Measurements from ENCODE around the gene BMI1. TPM values are rescaled to one million over a fixed set of nuclear protein-coding genes. Genes with fewer than 3 reads are reported as not detected.

BMI1 gene
- total RNA-seq, 1 donor from 2014 or later, result 34.4 TPM

DNA sequence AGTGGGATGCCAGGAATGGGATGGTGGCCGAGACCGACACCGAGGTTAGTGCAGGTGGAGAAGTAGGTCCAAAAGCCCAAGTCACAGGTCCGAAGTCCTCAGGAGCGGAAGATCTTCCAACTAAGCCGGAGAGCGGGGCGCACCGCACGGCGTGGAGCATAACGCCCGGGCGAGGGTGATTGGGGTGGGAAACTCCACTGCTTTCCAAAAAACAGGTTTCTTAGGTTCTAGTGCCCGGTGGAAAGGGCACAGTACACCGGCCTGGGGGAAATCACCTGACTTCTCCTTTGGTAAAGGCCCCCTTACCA lies 13.0 kb downstream of the BMI1 start:
- ATAC-seq (no peak), DNase-seq (ENCODE audit: missing footprints) (no peak)
- intact Hi-C loops (cut with DNase I), result no loop called here

DNA sequence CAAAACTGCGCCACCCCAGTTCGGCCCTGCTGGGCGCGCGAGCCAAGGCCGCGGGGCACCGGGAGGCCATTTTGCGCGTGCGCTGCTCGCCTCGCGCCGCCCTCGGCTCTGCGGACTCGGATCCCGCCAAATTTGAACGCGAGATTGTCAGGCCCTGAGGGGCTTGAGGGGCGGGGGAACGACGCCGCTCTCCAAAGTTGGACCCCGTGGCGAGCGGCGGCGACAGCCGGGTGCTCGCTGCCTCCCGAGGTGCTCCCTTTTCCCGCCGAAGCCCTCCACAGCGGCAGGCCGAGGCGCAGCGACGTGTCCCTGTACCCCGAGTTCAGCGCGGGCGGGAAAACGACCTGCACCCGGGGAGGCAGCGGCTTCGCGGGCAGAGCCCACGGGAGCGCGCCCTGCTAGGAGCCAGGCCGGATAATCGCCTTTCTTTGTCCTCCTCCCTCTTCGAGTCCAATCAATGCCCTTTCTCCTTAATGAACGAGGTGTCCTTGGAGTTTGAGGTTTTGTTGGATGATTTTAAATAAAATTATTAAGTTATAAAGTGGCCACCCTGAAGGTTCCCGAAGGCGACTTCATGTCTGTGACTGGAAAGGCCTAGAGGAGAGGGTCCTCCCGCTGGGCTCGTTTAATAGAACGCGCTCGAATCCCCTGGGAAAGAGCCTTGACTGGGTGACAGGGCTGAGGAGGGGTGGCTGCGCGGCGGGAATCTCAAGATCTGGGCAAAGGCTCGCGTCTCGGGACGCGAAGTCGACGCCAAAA lies 13.7 kb downstream of the BMI1 start:
- no peak for DNase-seq (ENCODE audit: missing footprints)
- intact Hi-C loops (cut with DNase I), result no loop called here
- peak; percentile 40 for ATAC-seq

GRCh38 chr10:22335173-22335933 lies 14.5 kb downstream of the BMI1 start:
- intact Hi-C loops (cut with DNase I), result no loop called here
- DNase-seq (ENCODE audit: missing footprints) (peak; percentile 83), ATAC-seq (peak; percentile 54)

DNA sequence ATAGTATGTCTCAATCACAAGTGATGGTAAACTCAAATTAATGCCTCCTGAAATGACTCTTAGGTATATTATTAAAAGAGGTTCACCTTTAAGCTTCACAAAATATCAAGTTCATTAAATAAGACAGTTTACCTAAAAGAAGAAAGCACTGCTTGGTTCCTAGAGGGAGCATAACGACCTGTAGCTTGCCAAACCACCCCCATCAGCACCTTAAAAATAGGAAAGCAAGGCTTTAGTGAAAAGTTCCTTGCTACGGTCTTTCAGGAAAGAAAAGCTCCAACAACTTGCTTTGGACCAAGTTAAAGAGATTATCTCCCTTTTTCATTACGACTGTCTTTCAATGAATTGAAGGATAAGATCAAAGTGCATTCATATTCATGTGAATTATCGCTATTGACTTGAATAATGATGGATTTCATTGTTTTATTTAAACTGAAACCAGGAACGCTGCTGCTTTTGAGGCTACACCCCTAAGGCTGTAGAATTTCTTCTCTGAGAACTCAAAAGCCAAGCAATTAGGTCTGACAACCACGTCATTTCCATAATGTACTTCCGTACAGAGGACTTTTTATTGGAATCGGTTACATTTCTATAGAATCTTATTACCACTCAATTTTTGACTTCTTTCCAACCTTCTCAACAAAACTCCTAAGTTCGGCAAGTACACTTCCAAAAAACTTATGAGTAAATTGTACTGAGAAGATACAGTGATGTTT lies 17.4 kb downstream of the BMI1 start:
- ATAC-seq (no peak), DNase-seq (ENCODE audit: missing footprints) (no peak)
- intact Hi-C loops (cut with DNase I), result no loop called here

DNA sequence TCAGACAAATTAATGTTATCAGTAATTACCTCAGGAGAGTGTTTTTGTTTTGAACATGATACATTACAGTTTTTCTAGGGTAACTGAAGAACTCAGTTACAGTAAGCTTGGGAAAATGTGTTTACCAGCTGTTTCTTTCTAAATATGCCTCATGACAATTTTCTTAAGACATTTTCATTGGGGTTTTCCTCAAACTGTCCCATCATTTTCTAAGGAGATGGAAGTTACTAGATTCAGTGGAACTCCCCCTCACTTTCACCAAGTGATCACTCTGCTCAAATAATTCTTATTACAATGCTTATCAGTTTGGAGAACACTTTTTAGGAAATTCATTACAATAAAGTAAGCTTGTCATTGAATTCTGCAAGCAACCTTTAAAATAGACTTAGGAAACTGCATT lies 18.0 kb downstream of the BMI1 start:
- ATAC-seq, result no peak
- intact Hi-C loops (cut with DNase I), result no loop called here
- no peak for DNase-seq (ENCODE audit: missing footprints)

DNA sequence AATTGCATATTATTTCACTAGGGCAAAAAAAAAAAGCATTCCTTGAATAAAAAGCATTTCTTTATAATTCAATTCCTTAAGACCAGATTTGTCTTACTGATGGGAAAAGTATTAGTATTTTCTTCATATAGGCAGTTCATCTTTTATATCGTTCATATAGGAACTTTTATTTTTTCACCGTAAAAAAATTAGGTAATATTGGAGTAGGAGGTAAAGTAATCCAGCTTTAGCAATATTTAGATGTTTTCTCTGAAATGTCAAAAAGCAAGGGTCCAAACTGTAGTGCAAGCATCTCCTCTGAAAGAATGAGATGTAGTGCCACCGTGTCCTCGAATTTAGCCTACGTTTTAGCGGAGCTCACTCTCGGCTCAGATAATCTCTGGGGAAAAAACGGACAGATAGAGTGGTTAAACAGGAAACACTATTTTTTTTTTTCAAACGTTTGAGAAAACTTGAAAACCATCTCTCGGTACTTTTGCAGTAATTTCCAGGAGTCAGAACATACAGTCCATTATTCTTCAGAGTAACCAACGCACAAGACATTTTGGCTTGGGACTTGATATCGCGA lies 18.9 kb downstream of the BMI1 start:
- intact Hi-C loops (cut with DNase I), result loop anchor here (5.0 to 10.0 kb wide), 2 partner anchors 97 to 645 kb away; no protein-coding TSS in a partner anchor
- ATAC-seq (no peak), DNase-seq (ENCODE audit: missing footprints) (no peak)

DNA sequence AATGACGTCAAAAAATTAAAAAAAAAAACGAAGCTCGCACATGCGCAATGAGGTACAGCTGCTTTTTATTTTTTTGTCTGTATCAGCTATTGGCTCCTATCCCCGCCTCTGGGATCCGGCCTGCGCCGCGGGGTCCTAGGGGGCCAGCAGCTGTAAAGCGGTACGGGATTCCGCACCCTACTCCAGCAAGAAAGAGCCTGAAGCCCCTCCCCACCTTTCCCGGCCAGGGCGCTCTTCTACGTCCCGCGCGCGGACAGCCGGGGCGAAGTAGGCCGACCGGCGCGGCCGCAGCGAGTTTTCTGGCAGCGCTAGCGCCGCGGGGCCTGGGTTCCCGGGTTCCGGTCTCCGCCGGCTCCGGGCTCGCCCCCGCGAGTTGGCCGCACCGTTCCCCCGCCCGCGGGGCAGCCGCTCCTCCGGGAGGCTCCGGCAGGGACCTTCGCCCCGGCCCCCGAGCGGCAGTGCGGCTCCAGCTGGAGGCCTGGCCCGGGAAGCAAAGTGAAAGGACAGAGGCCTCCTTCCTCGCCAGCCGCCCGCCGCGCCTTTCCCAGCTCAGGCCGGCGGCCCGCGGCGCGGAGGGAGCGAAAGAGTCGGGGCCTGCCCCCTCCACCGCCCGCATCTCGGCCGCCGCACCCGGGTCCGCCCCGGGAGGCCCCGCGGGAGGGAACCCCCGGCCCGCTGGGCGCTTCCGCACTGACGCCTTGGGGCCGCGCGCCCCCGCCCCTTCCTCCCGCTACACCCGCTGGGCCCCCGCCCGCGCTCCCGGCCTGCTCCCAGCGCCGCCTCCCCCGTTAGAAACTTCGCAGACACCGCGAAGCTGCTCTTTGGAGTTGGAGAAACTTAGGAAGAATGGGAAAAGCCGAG lies 19.7 kb downstream of the BMI1 start:
- intact Hi-C loops (cut with DNase I), result loop anchor here (5.0 to 10.0 kb wide), 2 partner anchors 97 to 644 kb away; no protein-coding TSS in a partner anchor

GRCh38 chr10:22341190-22341925 lies 20.5 kb downstream of the BMI1 start:
- no peak for ATAC-seq
- peak; percentile 76 for DNase-seq (ENCODE audit: missing footprints)
- intact Hi-C loops (cut with DNase I), result loop anchor here (5.0 to 10.0 kb wide), 2 partner anchors 96 to 643 kb away; no protein-coding TSS in a partner anchor

More for the DNA sequence above, 19.7 kb downstream of the BMI1 start:
- DNase-seq (ENCODE audit: missing footprints) (peak; percentile 84), ATAC-seq (peak; percentile 83)

DNA sequence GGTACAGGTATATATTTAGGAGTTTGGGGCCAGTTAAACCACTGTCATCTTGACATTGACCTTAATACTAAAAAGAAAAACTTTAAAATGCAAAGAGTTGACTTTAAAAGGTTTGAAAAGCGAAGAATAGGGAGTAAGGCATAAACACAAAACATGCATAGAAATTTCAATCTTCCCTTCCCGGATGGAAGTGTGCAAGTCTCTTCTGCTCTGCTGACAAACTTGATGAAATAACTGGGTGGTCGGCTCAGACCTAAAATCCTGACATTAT lies 21.0 kb downstream of the BMI1 start:
- ATAC-seq, result no peak

GRCh38 chr10:22342421-22342820 lies 21.5 kb downstream of the BMI1 start:
- DNase-seq (ENCODE audit: missing footprints) (no peak), ATAC-seq (no peak)
- intact Hi-C loops (cut with DNase I), result loop anchor here (5.0 to 10.0 kb wide), 2 partner anchors 95 to 642 kb away; no protein-coding TSS in a partner anchor

More for the DNA sequence above, 21.0 kb downstream of the BMI1 start:
- intact Hi-C loops (cut with DNase I), result loop anchor here (5.0 to 10.0 kb wide), 2 partner anchors 95 to 643 kb away; no protein-coding TSS in a partner anchor
- no peak for DNase-seq (ENCODE audit: missing footprints)

DNA sequence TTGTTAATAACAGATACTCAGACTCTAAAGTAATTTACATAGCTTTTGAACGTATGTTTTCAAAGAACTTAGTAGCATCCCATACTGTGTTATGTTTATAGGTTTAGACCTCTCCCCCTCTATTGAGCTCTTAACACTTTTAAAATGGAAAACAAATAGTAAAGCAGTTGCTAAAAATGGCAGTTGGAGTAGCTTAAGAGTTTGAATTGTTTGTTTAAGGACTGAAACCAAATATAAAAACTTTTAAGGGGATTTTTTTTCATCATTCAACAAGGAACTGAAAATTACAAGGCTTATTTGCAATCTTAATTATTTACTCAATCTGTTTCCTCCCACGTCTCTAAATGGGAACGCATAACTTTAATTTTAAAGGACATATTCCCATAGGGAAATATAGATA lies 22.8 kb downstream of the BMI1 start:
- no peak for DNase-seq (ENCODE audit: missing footprints)
- intact Hi-C loops (cut with DNase I), result loop anchor here (5.0 to 10.0 kb wide), 2 partner anchors 94 to 641 kb away; no protein-coding TSS in a partner anchor
- no peak for ATAC-seq

GRCh38 chr10:22344249-22344648 lies 23.4 kb downstream of the BMI1 start:
- ATAC-seq, result no peak
- intact Hi-C loops (cut with DNase I), result loop anchor here (5.0 to 10.0 kb wide), 2 partner anchors 93 to 641 kb away; no protein-coding TSS in a partner anchor
- DNase-seq (ENCODE audit: missing footprints), result no peak

DNA sequence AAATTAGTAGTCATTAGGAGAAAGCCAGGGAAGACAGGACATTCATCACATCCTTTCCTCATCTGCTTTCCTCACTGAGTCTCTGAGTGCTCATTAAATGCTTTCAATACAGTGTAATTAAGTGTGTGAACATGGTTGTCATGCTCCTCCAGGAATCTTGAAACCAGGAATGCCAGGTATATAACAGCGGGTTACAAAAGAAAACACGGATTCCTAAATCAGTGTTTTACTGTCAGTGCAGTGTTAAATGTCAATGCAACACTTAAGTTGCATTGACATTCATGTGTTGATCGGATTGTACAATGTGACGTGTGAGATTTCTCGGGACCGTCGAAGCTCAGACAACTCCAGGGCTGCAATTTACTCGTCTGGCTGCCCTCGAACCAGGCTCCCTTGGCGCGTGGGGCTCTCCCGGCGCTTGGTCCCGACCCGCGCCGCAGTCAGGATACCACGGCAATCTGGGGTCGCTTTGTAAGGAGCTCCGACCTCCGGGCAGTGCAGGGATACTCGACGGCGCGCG lies 23.9 kb downstream of the BMI1 start:
- intact Hi-C loops (cut with DNase I), result loop anchor here (5.0 to 10.0 kb wide), 2 partner anchors 92 to 640 kb away; no protein-coding TSS in a partner anchor
- DNase-seq (ENCODE audit: missing footprints) (no peak), ATAC-seq (no peak)

DNA sequence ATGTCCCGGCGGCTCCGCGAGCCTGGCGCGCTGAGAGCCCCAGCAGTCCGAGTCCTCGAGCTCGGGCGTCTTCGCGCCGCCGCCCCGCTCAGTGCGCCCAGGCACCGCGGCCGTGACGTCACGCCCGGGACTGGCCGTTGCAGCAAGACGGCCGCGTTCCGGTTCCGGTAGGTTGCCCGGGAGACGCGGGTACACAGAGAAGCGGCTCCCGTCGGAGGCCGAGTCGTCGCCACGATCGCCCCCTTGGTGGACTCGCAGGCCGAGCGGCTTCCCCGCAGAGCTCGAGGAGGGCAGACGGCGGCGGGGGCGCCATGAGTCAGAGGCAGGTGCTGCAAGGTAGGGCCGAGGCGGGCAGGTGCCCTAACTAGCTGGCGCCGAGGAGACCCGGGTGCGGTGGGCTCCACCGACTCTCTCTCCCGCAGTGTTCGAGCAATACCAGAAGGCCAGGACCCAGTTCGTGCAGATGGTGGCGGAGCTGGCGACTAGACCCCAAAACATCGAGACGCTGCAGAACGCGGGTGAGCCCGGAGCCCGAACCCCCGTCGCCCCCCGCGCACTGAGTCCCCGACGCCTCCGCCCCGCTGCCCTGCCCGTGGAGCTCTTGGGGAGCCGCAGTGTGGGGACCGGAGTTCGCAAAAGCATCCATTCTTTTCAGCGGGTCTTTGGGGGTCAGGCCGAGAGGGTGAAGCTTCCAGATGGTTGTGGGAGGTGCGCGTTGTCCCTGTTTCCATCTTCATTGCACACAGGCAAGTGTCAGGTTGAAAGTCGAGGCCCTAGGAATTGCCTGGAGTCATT lies 24.6 kb downstream of the BMI1 start, which contains the start of gene SPAG6:
SPAG6 (plus strand) TSS at position 196 of the 795 bp plus-strand sequence; CDS start at position 312, 116 bp downstream.
- intact Hi-C loops (cut with DNase I), result loop anchor here (10.0 kb wide), 1 partner anchor 639 kb away; no protein-coding TSS in a partner anchor
- DNase-seq (ENCODE audit: missing footprints) (peak; percentile 90), ATAC-seq (no peak)

GRCh38 chr10:22346096-22346661 lies 25.3 kb downstream of the BMI1 start:
- DNase-seq (ENCODE audit: missing footprints) (no peak), ATAC-seq (no peak)
- intact Hi-C loops (cut with DNase I), result loop anchor here (10.0 kb wide), 1 partner anchor 639 kb away; no protein-coding TSS in a partner anchor

DNA sequence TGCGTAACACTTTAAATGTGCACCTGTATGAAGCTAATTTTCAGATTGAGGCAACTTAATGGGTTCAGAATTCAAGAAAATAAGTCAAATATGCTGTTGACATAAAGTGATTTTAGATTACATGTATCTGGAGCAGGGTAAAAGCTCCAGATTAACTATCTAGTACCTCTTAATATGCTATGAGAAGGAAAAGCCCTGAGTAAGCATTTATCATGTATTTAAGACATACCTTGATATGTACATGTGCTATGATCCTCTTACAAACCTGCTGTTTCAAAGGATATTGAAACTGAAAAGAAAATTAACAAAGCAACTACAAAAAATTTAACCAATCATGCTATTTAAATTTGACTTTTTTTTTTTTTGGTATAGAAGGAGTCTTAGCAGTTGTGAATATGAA lies 28.9 kb downstream of the BMI1 start:
- intact Hi-C loops (cut with DNase I), result loop anchor here (10.0 kb wide), 1 partner anchor 635 kb away; no protein-coding TSS in a partner anchor
- DNase-seq (ENCODE audit: missing footprints) (no peak), ATAC-seq (no peak)
